HepG2 (cell line): ENCODE measurements around the gene RPTN.

Experiments
- ELF3 ChIP-seq: IDR thresholded peaks from 2 replicates; pipeline ENCODE4 v1.6.1; 2016; ENCODE audit warnings: missing genetic modification reagents, missing compliant biosample characterization
- FOSL1 ChIP-seq: sonication (generic); formaldehyde crosslinking; IDR thresholded peaks from 2 replicates; pipeline ENCODE4 v1.9.0; 2021; ENCODE audit warnings: missing genetic modification reagents, borderline replicate concordance
- MEF2D ChIP-seq: sonication (generic); formaldehyde crosslinking; IDR thresholded peaks from 2 replicates; pipeline ENCODE4 v1.5.1; 2020; ENCODE audit warnings: mild to moderate bottlenecking, missing genetic modification reagents
- NFE2L1 ChIP-seq: sonication (generic); formaldehyde crosslinking; IDR thresholded peaks from 2 replicates; pipeline ENCODE4 v1.4.0; 2020; ENCODE audit warnings: missing genetic modification reagents, mild to moderate bottlenecking, borderline replicate concordance
- POLR2A ChIP-seq, 2 experiments: IDR thresholded peaks; 2 replicates each; pipeline ENCODE4 v1.6.1; 2011; ENCODE audit warnings: low read depth in 2 of 2, low read length in 2 of 2, mild to moderate bottlenecking in 1 of 2, moderate library complexity in 1 of 2; ENCODE audit not compliant: insufficient read depth in 1 of 2
- SIX4 ChIP-seq: sonication (generic); formaldehyde crosslinking; IDR thresholded peaks from 2 replicates; pipeline ENCODE4 v1.4.0; 2020; ENCODE audit warnings: missing genetic modification reagents
- TF ChIP-seq, protein P1 (sequence below): sonication (generic); formaldehyde crosslinking; IDR thresholded peaks from 2 replicates; pipeline ENCODE4 v1.4.0; 2020; ENCODE audit warnings: mild to moderate bottlenecking, missing genetic modification reagents

DNA sequence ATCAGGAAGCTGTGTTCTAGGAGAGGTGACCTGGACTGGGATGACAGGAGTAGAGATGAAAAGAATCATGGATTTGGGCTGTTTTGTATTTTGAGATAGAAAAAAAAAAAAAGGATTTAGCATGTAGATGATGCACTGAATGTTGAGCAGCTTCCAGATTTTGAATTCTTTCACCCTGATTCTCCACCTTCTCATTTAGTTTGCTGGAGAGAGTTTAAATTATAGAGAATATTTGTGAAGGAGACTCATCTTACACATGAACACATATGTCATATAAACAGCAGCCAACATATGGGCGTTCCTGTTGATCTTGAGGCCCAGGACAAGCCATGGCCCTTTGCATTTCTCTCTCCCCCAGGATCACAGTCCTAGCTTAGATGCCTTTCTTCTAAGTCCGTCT is 7.4 kb downstream of the RPTN start:
- no peak for TF ChIP-seq MEF2D (CRISPR knock-in tag)
- TF ChIP-seq POLR2A (IDR thresholded peaks at IDR 0.05; ENCODE audit: insufficient read depth in 1 of 2, low read depth in 2 of 2, low read length in 2 of 2), result no peak
- TF ChIP-seq FOSL1, result no peak
- no peak for TF ChIP-seq SIX4 (CRISPR knock-in tag)
- TF ChIP-seq NFE2L1 (CRISPR knock-in tag), result no peak
- TF ChIP-seq, protein P1, sequence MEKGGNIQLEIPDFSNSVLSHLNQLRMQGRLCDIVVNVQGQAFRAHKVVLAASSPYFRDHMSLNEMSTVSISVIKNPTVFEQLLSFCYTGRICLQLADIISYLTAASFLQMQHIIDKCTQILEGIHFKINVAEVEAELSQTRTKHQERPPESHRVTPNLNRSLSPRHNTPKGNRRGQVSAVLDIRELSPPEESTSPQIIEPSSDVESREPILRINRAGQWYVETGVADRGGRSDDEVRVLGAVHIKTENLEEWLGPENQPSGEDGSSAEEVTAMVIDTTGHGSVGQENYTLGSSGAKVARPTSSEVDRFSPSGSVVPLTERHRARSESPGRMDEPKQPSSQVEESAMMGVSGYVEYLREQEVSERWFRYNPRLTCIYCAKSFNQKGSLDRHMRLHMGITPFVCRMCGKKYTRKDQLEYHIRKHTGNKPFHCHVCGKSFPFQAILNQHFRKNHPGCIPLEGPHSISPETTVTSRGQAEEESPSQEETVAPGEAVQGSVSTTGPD (CRISPR knock-in tag), result no peak
- TF ChIP-seq ELF3 (CRISPR knock-in tag), result no peak
